Activated CD8-positive, alpha-beta memory T cell treated with anti-CD3 and anti-CD28 coated beads for 24 hours (primary cell): Measurements from ENCODE around the gene GSTP1.
"Not testable (repeated sequence)": the region's sequence is repeated elsewhere in the genome, so short reads cannot be mapped to it uniquely, and the experiment has no call there.

Experiments used
- DNase-seq: peaks from one replicate; pipeline ENCODE4 v3.0.0-alpha.2; 2020

The GSTP1 gene

DNA sequence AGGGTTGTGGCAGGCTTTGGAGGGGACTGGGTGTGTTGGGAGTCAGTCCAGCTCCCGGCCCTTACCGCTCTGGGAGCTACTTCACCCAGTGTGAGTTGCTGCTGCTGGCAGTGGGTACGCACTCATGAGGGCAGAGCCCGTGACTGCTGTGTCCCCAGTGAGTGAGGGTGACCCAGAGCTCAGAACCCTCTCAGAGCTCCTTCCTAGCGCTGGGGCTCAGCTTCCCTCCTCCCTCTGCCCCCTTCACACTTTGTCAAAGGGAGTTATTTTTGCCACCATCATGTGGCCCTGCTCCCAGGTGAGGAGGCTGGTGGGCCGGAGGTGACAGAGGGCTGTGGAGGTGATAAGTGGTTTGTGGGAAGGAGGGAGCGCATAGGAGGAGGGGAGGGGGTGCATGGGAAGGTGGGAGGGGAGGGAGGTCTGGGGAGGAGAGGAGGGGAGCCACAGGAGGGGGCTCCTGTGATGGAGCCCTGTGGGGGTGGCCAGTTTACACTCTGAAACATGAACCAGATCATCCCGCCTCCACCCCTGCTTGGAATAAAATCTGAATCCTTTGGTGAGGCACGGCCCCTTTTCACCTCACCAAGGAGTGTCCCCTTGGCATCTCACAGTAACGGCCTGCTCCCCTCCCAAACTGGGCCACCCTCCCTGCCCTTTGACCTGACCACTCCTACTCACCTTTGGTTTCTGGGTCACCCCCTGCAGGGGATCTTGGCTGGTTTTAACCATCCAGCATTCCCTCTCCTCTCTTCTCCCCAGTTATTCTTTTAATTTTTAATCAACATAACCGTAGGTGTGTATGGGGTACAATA lies 33.0 kb downstream of the GSTP1 start:
- no peak for DNase-seq

GRCh38 chr11:67617243-67617953 lies 33.8 kb downstream of the GSTP1 start:
- no peak for DNase-seq

DNA sequence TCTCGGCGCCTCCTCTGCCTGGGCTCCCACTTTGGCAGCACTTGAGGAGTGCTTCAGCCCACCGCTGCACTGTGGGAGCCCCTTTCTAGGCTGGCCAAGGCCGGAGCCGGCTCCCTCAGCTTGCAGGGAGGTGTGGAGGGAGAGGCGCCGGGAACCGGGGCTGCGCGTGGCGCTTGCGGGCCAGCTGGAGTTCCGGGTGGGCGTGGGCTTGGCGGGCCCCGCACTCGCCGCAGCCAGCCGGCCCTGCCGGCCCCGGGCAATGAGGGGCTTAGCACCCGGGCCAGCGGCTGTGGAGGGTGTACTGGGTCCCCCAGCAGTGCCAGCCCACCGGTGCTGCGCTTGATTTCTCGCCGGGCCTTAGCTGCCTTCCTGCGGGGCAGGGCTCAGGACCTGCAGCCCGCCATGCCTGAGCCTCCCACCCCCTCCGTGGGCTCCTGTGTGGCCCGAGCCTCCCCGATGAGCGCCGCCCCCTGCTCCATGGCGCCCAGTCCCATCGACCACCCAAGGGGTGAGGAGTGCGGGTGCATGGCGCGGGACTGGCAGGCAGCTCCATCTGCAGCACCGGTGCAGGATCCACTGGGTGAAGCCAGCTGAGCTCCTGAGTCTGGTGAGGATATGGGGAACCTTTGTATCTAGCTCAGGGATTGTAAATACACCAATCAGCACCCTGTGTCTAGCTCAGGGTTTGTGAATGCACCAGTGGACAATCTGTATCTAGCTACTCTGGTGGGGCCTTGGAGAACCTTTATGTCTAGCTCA lies 35.5 kb downstream of the GSTP1 start:
- DNase-seq, result not testable (repeated sequence)

- DNase-seq, result not testable (repeated sequence)
Observed at GRCh38 chr11:67619683-67620618, 36.3 kb downstream of the GSTP1 start.

- not testable (repeated sequence) for DNase-seq
Observed at GRCh38 chr11:67620621-67621020, 37.0 kb downstream of the GSTP1 start.

DNA sequence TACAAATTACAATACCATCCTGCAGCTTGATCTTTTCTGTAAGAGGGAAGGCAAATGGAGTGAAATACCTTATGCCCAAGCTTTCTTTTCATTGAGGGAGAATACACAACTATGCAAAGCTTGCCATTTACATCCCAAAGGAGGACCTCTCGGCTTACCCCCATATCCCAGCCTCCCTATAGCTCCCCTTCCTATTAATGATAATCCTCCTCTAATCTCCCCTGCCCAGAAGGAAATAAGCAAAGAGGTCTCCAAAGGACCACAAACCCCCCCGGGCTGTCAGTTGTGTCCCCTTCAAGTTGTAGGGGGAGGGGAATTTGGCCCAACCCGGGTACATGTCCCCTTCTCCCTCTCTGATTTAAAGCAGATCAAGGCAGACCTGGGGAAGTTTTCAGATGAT lies 38.3 kb downstream of the GSTP1 start:
- not testable (repeated sequence) for DNase-seq

DNA sequence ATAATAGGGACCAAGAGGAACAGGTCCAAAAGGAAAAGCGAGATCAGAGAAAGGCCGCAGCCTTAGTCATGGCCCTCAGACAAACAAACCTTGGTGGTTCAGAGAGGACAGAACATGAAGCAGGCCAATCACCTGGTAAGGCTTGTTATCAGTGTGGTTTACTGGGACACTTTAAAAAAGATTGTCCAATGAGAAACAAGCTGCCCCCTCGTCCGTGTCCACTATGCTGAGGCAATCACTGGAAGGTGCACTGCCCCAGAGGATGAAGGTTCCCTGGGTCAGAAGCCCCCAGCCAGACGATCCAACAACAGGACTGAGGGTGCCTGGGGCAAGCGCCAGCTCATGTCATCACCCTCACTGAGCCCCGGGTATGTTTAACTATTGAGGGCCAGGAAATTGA lies 39.3 kb downstream of the GSTP1 start:
- not testable (repeated sequence) for DNase-seq

GRCh38 chr11:67623795-67624194 lies 40.2 kb downstream of the GSTP1 start:
- DNase-seq, result not testable (repeated sequence)

DNA sequence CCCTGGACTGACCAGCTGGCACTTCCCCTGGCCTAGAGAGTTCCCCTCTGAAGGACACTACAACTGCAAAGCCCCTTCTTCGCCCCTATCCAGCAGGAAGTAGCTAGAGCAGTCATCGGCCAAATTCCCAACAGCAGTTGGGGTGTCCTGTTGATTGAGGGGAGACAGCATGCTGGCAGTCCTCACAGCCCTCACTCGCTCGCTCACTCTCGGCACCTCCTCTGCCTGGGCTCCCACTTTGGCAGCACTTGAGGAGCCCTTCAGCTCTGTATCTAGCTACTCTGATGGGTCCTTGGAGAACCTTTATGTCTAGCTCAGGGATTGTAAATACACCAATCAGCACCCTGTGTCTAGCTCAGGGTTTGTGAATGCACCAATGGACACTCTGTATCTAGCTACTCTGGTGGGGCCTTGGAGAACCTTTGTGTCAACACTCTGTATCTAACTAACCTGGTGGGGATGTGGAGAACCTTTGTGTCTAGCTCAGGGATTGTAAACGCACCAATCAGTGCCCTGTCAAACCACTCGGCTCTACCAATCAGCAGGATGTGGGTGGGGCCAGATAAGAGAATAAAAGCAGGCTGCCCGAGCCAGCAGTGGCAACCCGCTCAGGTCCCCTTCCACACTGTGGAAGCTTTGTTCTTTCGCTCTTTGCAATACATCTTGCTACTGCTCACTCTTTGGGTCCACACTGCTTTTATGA lies 42.7 kb downstream of the GSTP1 start:
- not testable (repeated sequence) for DNase-seq

DNA sequence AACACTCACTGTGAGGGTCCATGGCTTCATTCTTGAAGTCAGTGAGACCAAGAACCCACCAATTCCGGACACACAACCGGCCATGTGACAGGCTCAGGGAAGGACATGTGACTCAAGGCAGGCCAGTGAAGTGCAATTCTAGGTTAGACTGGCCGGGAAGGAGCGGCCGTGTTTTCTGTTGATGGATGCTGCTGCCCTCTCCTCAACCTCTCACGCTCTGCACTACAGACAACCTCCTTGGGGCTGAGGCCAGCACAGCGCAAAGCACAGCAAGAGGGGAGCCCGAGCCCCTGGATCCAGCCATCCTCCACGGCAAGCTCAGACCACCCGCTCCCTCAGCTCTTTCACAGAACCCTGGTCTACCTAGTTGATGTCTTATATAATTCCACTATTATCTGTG lies 43.4 kb downstream of the GSTP1 start:
- no peak for DNase-seq

- DNase-seq, result no peak
Observed at GRCh38 chr11:67627441-67627811, 43.8 kb downstream of the GSTP1 start.

DNA sequence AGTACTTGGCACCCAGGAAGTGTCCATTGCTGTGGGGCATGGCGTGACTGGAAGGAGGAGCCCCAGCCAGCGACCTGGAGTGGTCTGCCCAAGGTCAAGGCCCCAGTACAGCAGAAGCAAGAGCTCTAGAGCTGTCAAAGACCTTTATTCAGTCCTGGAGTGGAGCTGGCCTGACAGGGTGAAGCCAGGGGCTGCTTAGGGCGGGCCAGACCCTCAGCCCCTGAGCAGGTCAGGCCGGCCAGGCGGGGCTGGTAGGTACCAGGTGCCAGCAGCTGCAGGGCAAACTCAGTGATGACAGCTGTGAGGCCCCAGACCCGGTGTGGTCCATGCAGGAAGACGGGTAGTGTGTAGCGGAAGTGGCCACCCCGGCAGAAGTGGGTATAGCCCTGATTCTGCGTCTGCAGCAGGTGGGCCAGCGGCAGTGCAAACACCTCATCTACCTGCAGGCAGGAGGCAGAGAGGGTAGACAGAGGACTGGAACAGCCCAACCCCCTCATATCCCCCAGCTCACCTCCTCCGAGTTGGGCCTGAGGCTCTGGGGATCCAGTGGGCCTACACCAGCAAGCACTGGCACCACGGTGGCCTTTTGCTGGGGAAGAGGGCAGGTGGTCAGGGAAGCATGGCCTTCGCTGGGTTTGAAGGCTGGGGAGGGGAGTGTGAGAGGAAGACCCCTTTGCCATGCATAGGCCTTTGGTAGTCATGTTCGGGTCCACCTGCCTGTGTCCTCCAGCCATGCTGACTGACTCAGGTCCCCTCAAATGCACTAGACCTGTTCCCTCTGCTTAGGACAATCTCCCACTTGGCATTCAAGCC lies 44.4 kb downstream of the GSTP1 start:
- no peak for DNase-seq

DNA sequence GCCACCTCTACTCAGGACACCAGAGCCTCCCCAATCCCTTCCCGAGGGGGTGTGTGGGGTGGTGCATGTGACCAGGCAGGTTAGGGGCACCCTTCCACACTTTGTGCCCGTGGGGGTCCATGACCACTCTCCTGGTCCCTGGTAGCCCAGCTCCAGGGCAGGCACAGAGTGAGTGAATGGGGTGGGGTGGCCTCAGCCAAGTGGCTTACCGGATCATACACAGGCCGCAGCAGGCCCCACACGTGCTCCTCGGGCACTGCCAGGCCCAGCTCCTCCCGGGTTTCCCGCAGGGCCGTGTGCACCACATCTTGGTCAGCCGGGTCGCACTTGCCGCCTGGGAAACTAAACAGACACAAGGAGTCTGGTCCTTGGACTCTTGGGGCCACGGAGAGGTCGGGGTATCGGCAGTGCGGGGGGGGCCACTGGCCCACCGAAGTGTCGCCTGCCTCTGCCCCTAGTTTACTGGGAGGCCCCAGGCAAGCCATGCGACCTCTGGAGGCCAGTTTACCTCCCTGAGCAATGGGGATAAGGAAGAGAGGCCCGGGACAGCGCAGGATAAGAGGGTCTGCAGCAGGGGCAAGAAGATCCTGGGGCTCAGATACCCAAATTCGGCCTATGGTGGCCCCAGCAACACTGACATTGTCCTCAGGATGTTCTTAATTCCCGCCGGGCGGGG lies 45.2 kb downstream of the GSTP1 start:
- DNase-seq, result no peak

GRCh38 chr11:67629386-67630227 lies 46.0 kb downstream of the GSTP1 start, which contains the start of gene NUDT8:
NUDT8 (minus strand) TSS chr11:67629937; CDS start chr11:67629911, 26 bp downstream.
- peak; percentile 95 for DNase-seq

- DNase-seq, result peak; percentile 98
Observed at GRCh38 chr11:67630228-67630942, 46.8 kb downstream of the GSTP1 start.

- no peak for DNase-seq
Observed at GRCh38 chr11:67630943-67631331, 47.3 kb downstream of the GSTP1 start.

DNA sequence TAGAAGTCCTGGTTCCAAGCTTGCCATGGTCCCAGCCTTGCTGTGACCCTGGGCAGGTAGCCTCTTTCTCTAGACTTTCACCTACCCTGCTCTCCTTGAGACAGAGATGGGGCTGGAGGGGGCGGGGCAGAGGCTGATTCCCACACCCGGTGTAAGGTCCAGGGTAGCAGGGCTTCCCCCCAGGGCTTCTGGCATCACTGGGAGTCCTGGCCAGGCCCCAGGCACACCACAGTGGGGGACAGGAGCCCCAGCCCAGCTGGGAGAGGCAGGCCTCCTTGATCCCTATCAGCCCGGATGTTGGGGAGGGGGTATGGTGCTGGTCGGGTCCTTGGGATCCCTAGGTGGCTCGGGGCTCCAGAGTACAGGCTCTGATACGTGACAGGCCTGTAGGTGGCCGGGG lies 47.8 kb downstream of the GSTP1 start:
- DNase-seq, result no peak

GRCh38 chr11:67631853-67632174 lies 48.2 kb downstream of the GSTP1 start:
- DNase-seq, result no peak
